Right lobe of liver (tissue), 6 donors: ENCODE data around the gene IGF2BP1. TPM values are rescaled to one million over a fixed set of nuclear protein-coding genes. Genes with fewer than 3 reads are reported as not detected.
A peak's percentile ranks its signal among the peaks of the same experiment; 100 is the strongest.
"Not testable (repeated sequence)": the region's sequence is repeated elsewhere in the genome, so short reads cannot be mapped to it uniquely, and the experiment has no call there.

ENCODE experiments used
- ATAC-seq, 4 donors: fragments of 200-7000 bp; cut with Tn5 transposase; one replicate each; pipeline ENCODE4 v1.9.1; 2020; ENCODE audit warnings: mild to moderate bottlenecking in 4 of 4, moderate library complexity in 4 of 4
- DNase-seq, 3 donors: peaks; one replicate each; pipeline ENCODE4 v3.0.0-alpha.2; 2020
- H3K27ac ChIP-seq, 3 donors: fragments of 200-600 bp; one replicate each; pipeline ENCODE4 v1.8.0; 2022
- H3K27me3 ChIP-seq, 2 donors: fragments of 200-600 bp; one replicate each; pipeline ENCODE4 v1.8.0; 2022
- H3K36me3 ChIP-seq, 4 donors: fragments of 200-600 bp; sonication (generic) in 1 of 4; one replicate each; pipeline versions ENCODE4 v1.5.1 to v1.8.0; 2017 to 2022; ENCODE audit warnings: control low read depth in 1 of 4
- H3K4me1 ChIP-seq, 4 donors: fragments of 200-600 bp; sonication (generic) in 1 of 4; one replicate each; pipeline versions ENCODE4 v1.5.1 to v1.8.0; 2017 to 2022; ENCODE audit warnings: control low read depth in 1 of 4
- H3K4me3 ChIP-seq, 3 donors: fragments of 200-600 bp; one replicate each; pipeline ENCODE4 v1.8.0; 2022
- H3K9me3 ChIP-seq, 4 donors: fragments of 200-600 bp; sonication (generic) in 1 of 4; one replicate each; pipeline versions ENCODE4 v1.5.1 to v1.8.0; 2017 to 2022; ENCODE audit warnings: control low read depth in 1 of 4
- CTCF ChIP-seq, 4 donors: fragments of 200-600 bp in 3 of 4; fragments of 450-650 bp in 1 of 4; IDR thresholded peaks; one replicate each; pipeline versions ENCODE4 v1.5.1 to v1.8.0; 2016 to 2022; ENCODE audit warnings: antibody characterized with exemption in 4 of 4, mild to moderate bottlenecking in 2 of 4
- POLR2A ChIP-seq: fragments of 450-650 bp; IDR thresholded peaks from one replicate; pipeline ENCODE4 v1.6.1; 2017; ENCODE audit warnings: antibody characterized with exemption, mild to moderate bottlenecking
- WGBS: methylation state at CpG from one replicate; pipeline ENCODE4 v1.1.6; 2018; ENCODE audit warnings: low coverage, low lambda C conversion rate; ENCODE audit not compliant: insufficient coverage; ENCODE audit errors: missing lambda C conversion rate; 5-methylcytosine and 5-hydroxymethylcytosine counted together
- intact Hi-C, 2 donors: fragments of 100-400 bp; cut with DNase I; formaldehyde crosslinking; loops; one replicate each; pipeline versions ENCODE4 v1.11.2 to v1.14.1; 2022
- total RNA-seq, 6 experiments: library from RNA; depleted of rRNA in 2 of 6; stranded (reverse); fragments of >200 nt in 2 of 6; fragmentation: NEBNext Ultra II Directional in 3 of 6; extraction: Animal tissue kit (Norgen Biotek cat#: 25700) in 3 of 6; gene quantifications; one replicate each; pipeline versions ENCODE4 v1.1.0 to v1.2.4, GENCODE V29; 2016 to 2023
- donor health status: DM: no; HTN: yes; CAD: no.
- donor health status: DM: no; HTN: no; CAD: no.
- donor health status: DM: no; HTN: no; CAD: no.
- donor health status: DM: no; HTN: yes; CAD: no.
- donor health status: DM: no; HTN: yes; CAD: no.

The IGF2BP1 gene
- total RNA-seq, 6 experiments from 2014 or later: 0.56 TPM; not detected in 5

- H3K4me3 ChIP-seq: no peak overlapping the region
- H3K9me3 ChIP-seq: no peaks in the 10 kb centered on the region
- H3K4me1 ChIP-seq: no peaks in the 10 kb centered on the region
- no peaks in the 10 kb centered on the region for H3K36me3 ChIP-seq
- peaks cover 0 to 20% of the 10 kb centered on the region in 2 donors for H3K27me3 ChIP-seq
- DNase-seq: no peak
- intact Hi-C loops: no loop called here
- no peak for ATAC-seq
- 26% methylated on average over 2 of the region's 2 CpGs for WGBS
- TF ChIP-seq CTCF (IDR thresholded peaks at IDR 0.05) (no peak), POLR2A (no peak)
- H3K27ac ChIP-seq: no peak overlapping the region
Observed at GRCh38 chr17:49005140-49005539, 8.0 kb downstream of the IGF2BP1 start.

- WGBS: 79% methylated on average over 4 of the region's 5 CpGs
- intact Hi-C loops, H3K4me1 ChIP-seq, ATAC-seq, H3K9me3 ChIP-seq, H3K27ac ChIP-seq, DNase-seq, H3K4me3 ChIP-seq, H3K36me3 ChIP-seq: not testable (repeated sequence)
- H3K27me3 ChIP-seq: peaks cover 0 to 28% of the 10 kb centered on the region in 2 donors
Observed at GRCh38 chr17:49008908-49009307, 11.7 kb downstream of the IGF2BP1 start.

GRCh38 chr17:49012769-49013255 is 15.6 kb downstream of the IGF2BP1 start:
- TF ChIP-seq POLR2A (no peak), CTCF (IDR thresholded peaks at IDR 0.05) (no peak)
- 38% methylated on average over 9 of the region's 9 CpGs for WGBS
- ATAC-seq (no peak), DNase-seq (no peak)
- H3K9me3 ChIP-seq: no peaks in the 10 kb centered on the region
- no peak overlapping the region for H3K27ac ChIP-seq
- H3K27me3 ChIP-seq: peaks cover 0 to 26% of the 10 kb centered on the region in 2 donors
- intact Hi-C loops: no loop called here
- H3K4me3 ChIP-seq: no peak overlapping the region
- peaks cover 0 to 8% (median 0%) of the 10 kb centered on the region in 4 donors for H3K4me1 ChIP-seq
- H3K36me3 ChIP-seq: no peaks in the 10 kb centered on the region

GRCh38 chr17:49013311-49014213 is 16.4 kb downstream of the IGF2BP1 start:
- TF ChIP-seq CTCF (IDR thresholded peaks at IDR 0.05) (no peak), POLR2A (no peak)
- H3K4me1 ChIP-seq: peaks cover 0 to 8% (median 0%) of the 10 kb centered on the region in 4 donors
- no peaks in the 10 kb centered on the region for H3K36me3 ChIP-seq
- DNase-seq (no peak), ATAC-seq (peak in 2 of 4 donors; percentile 31 to 51)
- no peaks in the 10 kb centered on the region for H3K9me3 ChIP-seq
- H3K27me3 ChIP-seq: peaks cover 0 to 26% of the 10 kb centered on the region in 2 donors
- H3K4me3 ChIP-seq: peak overlapping the region in 1 of 3 donors; percentile 11
- 28% methylated on average over 23 of the region's 65 CpGs for WGBS
- intact Hi-C loops: no loop called here
- no peak overlapping the region for H3K27ac ChIP-seq
